IMR-90 (cell line): ENCODE results near the gene INA. TPM values are rescaled to one million over a fixed set of nuclear protein-coding genes. Genes with fewer than 3 reads are reported as not detected.

ENCODE experiments used
- ATAC-seq: fragments of 200-7000 bp; cut with Tn5 transposase; 2 replicates; pipeline ENCODE4 v1.9.1; 2020; ENCODE audit warnings: low read depth, mild to moderate bottlenecking, moderate library complexity
- BruUV-seq: library from RNA; stranded (reverse); fragments of 400-500 nt; replicated peaks from 2 replicates; lab custom pipeline; 2021; lab: Mats Ljungman, UMichigan
- CTCF ChIA-PET: fragments of 300-600 bp; formaldehyde crosslinking; extraction: SDS; loops from one replicate; lab custom pipeline; 2021; ENCODE audit warnings: antibody characterized with exemption; lab: Yijun Ruan, JAX
- POLR2A ChIA-PET: fragments of 300-600 bp; sonication (Branson Sonifier 250); formaldehyde crosslinking; loops from one replicate; lab custom pipeline; 2022; ENCODE audit warnings: antibody characterized with exemption; ENCODE audit not compliant: unreplicated experiment; lab: Charles Lee
- DNase-seq: peaks from one replicate; pipeline ENCODE4 v3.0.0; 2013
- H2AFZ ChIP-seq: replicated peaks from 2 replicates; pipeline ENCODE3; 2013; ENCODE audit warnings: low read length, mild to moderate bottlenecking; ENCODE audit not compliant: poor library complexity
- H2AK5ac ChIP-seq: 2 replicates; pipeline ENCODE4 v1.6.1; 2013; ENCODE audit warnings: low read depth, low read length, inconsistent platforms
- H2AK9ac ChIP-seq: replicated peaks from 2 replicates; pipeline ENCODE3; 2013; ENCODE audit warnings: mild to moderate bottlenecking, low read depth, low read length, moderate library complexity; ENCODE audit not compliant: poor library complexity
- H2BK120ac ChIP-seq: 2 replicates; pipeline ENCODE4 v1.6.1; 2013; ENCODE audit warnings: low read depth, low read length, inconsistent platforms
- H2BK15ac ChIP-seq: 3 replicates; pipeline ENCODE4 v1.6.1; 2013; ENCODE audit warnings: low read depth, low read length, inconsistent platforms
- H2BK20ac ChIP-seq: 2 replicates; pipeline ENCODE4 v1.6.1; 2013; ENCODE audit warnings: low read depth, mild to moderate bottlenecking, inconsistent platforms, low read length, moderate library complexity
- H2BK5ac ChIP-seq: 2 replicates; pipeline ENCODE4 v1.6.1; 2013; ENCODE audit warnings: mild to moderate bottlenecking, low read depth, low read length, inconsistent platforms; ENCODE audit not compliant: poor library complexity, severe bottlenecking
- H3K14ac ChIP-seq: replicated peaks from 2 replicates; pipeline ENCODE4 v1.6.1; 2013; ENCODE audit warnings: low read depth, low read length, inconsistent platforms
- H3K18ac ChIP-seq: 2 replicates; pipeline ENCODE4 v1.6.1; 2013; ENCODE audit warnings: low read depth, low read length, control low read depth
- H3K23ac ChIP-seq: 2 replicates; pipeline ENCODE4 v1.6.1; 2013; ENCODE audit warnings: low read depth, low read length, inconsistent platforms
- H3K27ac ChIP-seq: 2 replicates; pipeline ENCODE4 v1.5.1; 2013; ENCODE audit warnings: mild to moderate bottlenecking, control low read depth, low read length; ENCODE audit not compliant: insufficient read depth
- H3K27me3 ChIP-seq: 2 replicates; pipeline ENCODE4 v1.6.1; 2013; ENCODE audit warnings: low read length; ENCODE audit not compliant: control insufficient read depth, insufficient read depth
- H3K36me3 ChIP-seq: 2 replicates; pipeline ENCODE4 v1.6.1; 2013; ENCODE audit warnings: low read length, mixed read lengths; ENCODE audit not compliant: control insufficient read depth, insufficient read depth
- H3K4ac ChIP-seq: 2 replicates; pipeline ENCODE4 v1.6.1; 2013; ENCODE audit warnings: low read depth, low read length, inconsistent platforms
- H3K4me1 ChIP-seq: 2 replicates; pipeline ENCODE4 v1.6.1; 2013; ENCODE audit warnings: low read length, mixed read lengths; ENCODE audit not compliant: control insufficient read depth, insufficient read depth
- H3K4me2 ChIP-seq: 2 replicates; pipeline ENCODE4 v1.6.1; 2013; ENCODE audit warnings: low read depth, mild to moderate bottlenecking, control low read depth, low read length, moderate library complexity
- H3K4me3 ChIP-seq: 2 replicates; pipeline ENCODE4 v1.5.1; 2013; ENCODE audit warnings: low read depth, mild to moderate bottlenecking, control low read depth, low read length, moderate library complexity; ENCODE audit not compliant: insufficient read depth
- H3K56ac ChIP-seq: 2 replicates; pipeline ENCODE4 v1.6.1; 2013; ENCODE audit warnings: low read length, inconsistent platforms; ENCODE audit not compliant: insufficient read depth; ENCODE audit errors: extremely low read depth
- H3K79me1 ChIP-seq, 2 experiments: 2 replicates each; pipeline ENCODE4 v1.6.1; 2013; ENCODE audit warnings: low read length in 2 of 2, inconsistent platforms in 1 of 2, low read depth in 1 of 2
- H3K9ac ChIP-seq: 2 replicates; pipeline ENCODE4 v1.6.1; 2013; ENCODE audit warnings: low read depth, low read length, control low read depth
- H3K9me1 ChIP-seq: 2 replicates; pipeline ENCODE4 v1.6.1; 2013; ENCODE audit warnings: low read length, inconsistent platforms; ENCODE audit not compliant: insufficient read depth
- H3K9me3 ChIP-seq: 2 replicates; pipeline ENCODE4 v1.6.1; 2013; ENCODE audit warnings: low read length; ENCODE audit not compliant: control insufficient read depth, insufficient read depth
- H4K20me1 ChIP-seq: 2 replicates; pipeline ENCODE4 v1.6.1; 2013; ENCODE audit warnings: low read length, inconsistent platforms; ENCODE audit not compliant: insufficient read depth
- H4K5ac ChIP-seq: 2 replicates; pipeline ENCODE4 v1.6.1; 2013; ENCODE audit warnings: mild to moderate bottlenecking, low read depth, low read length, control low read depth
- H4K8ac ChIP-seq, 2 experiments: 2 replicates each; pipeline ENCODE4 v1.6.1; 2013; ENCODE audit warnings: low read depth in 2 of 2, low read length in 2 of 2, control low read depth in 1 of 2, inconsistent platforms in 1 of 2
- H4K91ac ChIP-seq: 2 replicates; pipeline ENCODE4 v1.6.1; 2013; ENCODE audit warnings: low read depth, low read length, inconsistent platforms; ENCODE audit not compliant: insufficient read depth
- BHLHE40 ChIP-seq: fragments of 150-350 bp; IDR thresholded peaks from 2 replicates; pipeline ENCODE4 v1.6.1; 2016; ENCODE audit warnings: mild to moderate bottlenecking, low read depth, low read length
- CEBPB ChIP-seq: IDR thresholded peaks from 2 replicates; pipeline ENCODE4 v1.6.1; 2012; ENCODE audit warnings: low read depth, low read length, improper control_type of control experiment
- CHD1 ChIP-seq: IDR thresholded peaks from 2 replicates; pipeline ENCODE4 v1.6.1; 2012; ENCODE audit warnings: low read depth, low read length, improper control_type of control experiment
- ELK1 ChIP-seq: fragments of 150-350 bp; IDR thresholded peaks from 2 replicates; pipeline ENCODE4 v1.6.1; 2016; ENCODE audit warnings: low read depth, mild to moderate bottlenecking, low read length, moderate library complexity, borderline replicate concordance
- FOS ChIP-seq: fragments of 150-350 bp; IDR thresholded peaks from 2 replicates; pipeline ENCODE4 v1.6.1; 2016; ENCODE audit warnings: low read depth, low read length
- MAFK ChIP-seq: IDR thresholded peaks from 2 replicates; pipeline ENCODE4 v1.6.1; 2012; ENCODE audit warnings: low read depth, low read length, improper control_type of control experiment
- MAZ ChIP-seq: IDR thresholded peaks from 2 replicates; pipeline ENCODE4 v1.6.1; 2012; ENCODE audit warnings: low read depth, mild to moderate bottlenecking, low read length, improper control_type of control experiment, moderate library complexity, borderline replicate concordance
- MXI1 ChIP-seq: IDR thresholded peaks from 2 replicates; pipeline ENCODE4 v1.6.1; 2012; ENCODE audit warnings: low read depth, mild to moderate bottlenecking, low read length, moderate library complexity, borderline replicate concordance
- POLR2A ChIP-seq: IDR thresholded peaks from 2 replicates; pipeline ENCODE4 v1.6.1; 2012; ENCODE audit warnings: mild to moderate bottlenecking, low read depth, low read length
- RAD21 ChIP-seq: IDR thresholded peaks from 2 replicates; pipeline ENCODE4 v1.6.1; 2012; ENCODE audit warnings: low read length, improper control_type of control experiment
- RCOR1 ChIP-seq: IDR thresholded peaks from 2 replicates; pipeline ENCODE4 v1.6.1; 2012; ENCODE audit warnings: mild to moderate bottlenecking, low read length, improper control_type of control experiment; ENCODE audit not compliant: insufficient replicate concordance
- RFX5 ChIP-seq: IDR thresholded peaks from 2 replicates; pipeline ENCODE4 v1.8.0; 2012; ENCODE audit warnings: low read depth, mild to moderate bottlenecking, low read length, moderate library complexity
- SMC3 ChIP-seq: fragments of 150-350 bp; IDR thresholded peaks from 2 replicates; pipeline ENCODE4 v1.6.1; 2016; ENCODE audit warnings: low read depth, mild to moderate bottlenecking, antibody characterized with exemption, low read length, moderate library complexity
- USF2 ChIP-seq: fragments of 150-350 bp; IDR thresholded peaks from 2 replicates; pipeline ENCODE4 v1.6.1; 2017; ENCODE audit warnings: mild to moderate bottlenecking, antibody characterized with exemption, low read length, low read depth
- dilution Hi-C: fragments of 300-500 bp; cut with HindIII; formaldehyde crosslinking; loops from one replicate; pipeline ENCODE4 v1.14.3; 2018; ENCODE audit warnings: low sequenced_read_pairs; ENCODE audit not compliant: unreplicated experiment
- in situ Hi-C: fragments of 300-500 bp; cut with MboI; formaldehyde crosslinking; loops from 3 replicates; pipeline ENCODE4 v1.14.3; 2019; ENCODE audit warnings: low sequenced_read_pairs, inconsistent platforms, mixed read lengths
- intact Hi-C: fragments of 100-400 bp; cut with micrococcal nuclease; formaldehyde crosslinking; loops from 2 replicates; pipeline ENCODE4 v1.10.0; 2022
- polyA plus RNA-seq, 3 experiments: library from polyadenylated mRNA; depleted of rRNA; stranded (reverse); fragments of >200 nt; gene quantifications; 2 replicates each; pipeline ENCODE4 v1.2.3, GENCODE V29; 2012; ENCODE audit warnings: low replicate concordance in 1 of 3
- total RNA-seq: library from RNA; depleted of rRNA; stranded (reverse); fragments of >200 nt; gene quantifications from 2 replicates; pipeline ENCODE4 v1.2.3, GENCODE V29; 2012

The INA gene
- total and polyA plus RNA-seq, 2 of the 4 experiments (the other 2 are of a cell fraction) = 4.5 to 7.5 TPM

GRCh38 chr10:103257812-103258211, 19.1 kb upstream of the INA start:
- Histone ChIP-seq H3K36me3 (no peaks in the 10 kb centered on the region), H2BK120ac (no peak overlapping the region), H3K4me2 (no peak overlapping the region), H4K20me1 (no peaks in the 10 kb centered on the region), H2AFZ (no peak overlapping the region), H2BK20ac (no peak overlapping the region), H2AK5ac (no peak overlapping the region), H3K9me1 (0 out of 2 replicates have a peak, but pooled peaks cover 3% of the 10 kb centered on the region), H3K56ac (no peak overlapping the region), H3K18ac (no peak overlapping the region), H3K23ac (no peak overlapping the region), H3K9ac (no peak overlapping the region), H4K5ac (no peak overlapping the region), H3K4me1 (no peaks in the 10 kb centered on the region), H4K91ac (no peak overlapping the region), H2BK5ac (no peak overlapping the region), H3K79me1 (no peaks in the 10 kb centered on the region), H3K4ac (no peak overlapping the region), H2BK15ac (no peak overlapping the region), H3K4me3 (no peak overlapping the region), H3K14ac (no peak overlapping the region), H2AK9ac (no peak overlapping the region), H3K9me3 (peaks cover 2% of the 10 kb centered on the region; the same call in 1 of the 2 replicates), H3K27me3 (no peaks in the 10 kb centered on the region), H3K27ac (no peak overlapping the region), H4K8ac (no peak overlapping the region)
- in situ Hi-C loops = no loop called here
- ChIA-PET CTCF (no interaction called here), POLR2A (no interaction called here)
- BruUV-seq = no TSS peak
- dilution Hi-C loops = no loop called here
- intact Hi-C loops = no loop called here
- TF ChIP-seq MAFK (no peak), MXI1 (no peak), CEBPB (no peak), BHLHE40 (no peak), SMC3 (no peak), CHD1 (no peak), RCOR1 (no peak), MAZ (no peak), USF2 (no peak), RFX5 (no peak), FOS (no peak), ELK1 (no peak), RAD21 (no peak), POLR2A (no peak)
- DNase-seq (no peak), ATAC-seq (no peak)
